OCI-LY7 (cell line): Measurements from ENCODE around the gene SETDB2. TPM values are rescaled to one million over a fixed set of nuclear protein-coding genes. Genes with fewer than 3 reads are reported as not detected.

Experiments
- BruUV-seq: library from RNA; stranded (reverse); fragments of 400-500 nt; replicated peaks from 2 replicates; lab custom pipeline; 2021; lab: Mats Ljungman, UMichigan
- CTCF ChIA-PET: fragments of 300-600 bp; sonication (Branson Sonifier 250); formaldehyde crosslinking; loops from one replicate; lab custom pipeline; 2022; ENCODE audit warnings: antibody characterized with exemption; ENCODE audit not compliant: unreplicated experiment; lab: Charles Lee
- POLR2A ChIA-PET: fragments of 300-600 bp; sonication (Branson Sonifier 250); formaldehyde crosslinking; loops from one replicate; lab custom pipeline; 2022; ENCODE audit warnings: antibody characterized with exemption; lab: Charles Lee
- DNase-seq: peaks from one replicate; pipeline ENCODE4 v3.0.0-alpha.2; 2015; ENCODE audit warnings: low spot score
- H2AFZ ChIP-seq: fragments of 200-600 bp; sonication (generic), shearing (Covaris generic); 2 replicates; pipeline ENCODE4 v1.6.1; 2014; ENCODE audit warnings: mild to moderate bottlenecking, antibody characterized with exemption, low read length, moderate library complexity
- H3K27ac ChIP-seq: fragments of 200-600 bp; sonication (generic); 2 replicates; pipeline ENCODE4 v1.5.1; 2014; ENCODE audit warnings: mixed run types, low read depth, mild to moderate bottlenecking, moderate library complexity, low read length, inconsistent platforms; ENCODE audit not compliant: poor library complexity, severe bottlenecking
- H3K36me3 ChIP-seq: fragments of 200-600 bp; sonication (generic); 2 replicates; pipeline ENCODE4 v1.6.1; 2014; ENCODE audit warnings: mild to moderate bottlenecking, antibody characterized with exemption, low read length, moderate library complexity, mixed read lengths; ENCODE audit not compliant: insufficient read depth
- H3K4me1 ChIP-seq: fragments of 200-600 bp; sonication (generic); 2 replicates; pipeline ENCODE4 v1.5.1; 2014; ENCODE audit warnings: mild to moderate bottlenecking, low read length; ENCODE audit not compliant: insufficient read depth, poor library complexity, severe bottlenecking
- H3K4me2 ChIP-seq: fragments of 200-600 bp; sonication (generic); 2 replicates; pipeline ENCODE4 v1.6.1; 2014; ENCODE audit warnings: mild to moderate bottlenecking, low read length
- H3K4me3 ChIP-seq: fragments of 200-600 bp; sonication (generic); 2 replicates; pipeline ENCODE4 v1.5.1; 2014; ENCODE audit warnings: mild to moderate bottlenecking, low read depth, low read length; ENCODE audit not compliant: poor library complexity, severe bottlenecking
- H3K79me2 ChIP-seq: fragments of 200-600 bp; sonication (generic); 2 replicates; pipeline ENCODE4 v1.6.1; 2016; ENCODE audit warnings: low read depth, mild to moderate bottlenecking, low read length, moderate library complexity, mixed read lengths; ENCODE audit not compliant: insufficient read depth
- H3K9me2 ChIP-seq: fragments of 200-600 bp; sonication (generic); 2 replicates; pipeline ENCODE4 v1.6.1; 2016; ENCODE audit warnings: mild to moderate bottlenecking, low read length, mixed read lengths; ENCODE audit not compliant: insufficient read depth
- H3K9me3 ChIP-seq: fragments of 200-600 bp; sonication (generic); 2 replicates; pipeline ENCODE4 v1.6.1; 2014; ENCODE audit warnings: mild to moderate bottlenecking, mixed run types, low read length, mixed read lengths
- H4K20me1 ChIP-seq: fragments of 200-600 bp; sonication (generic); 2 replicates; pipeline ENCODE4 v1.6.1; 2014; ENCODE audit warnings: mild to moderate bottlenecking, antibody characterized with exemption, low read length, moderate library complexity, mixed read lengths; ENCODE audit not compliant: insufficient read depth
- EZH2phosphoT487 ChIP-seq: fragments of 200-600 bp; sonication (generic); IDR thresholded peaks from 2 replicates; pipeline ENCODE4 v1.6.1; 2018; ENCODE audit warnings: low read depth, borderline replicate concordance, mild to moderate bottlenecking, mixed run types, antibody characterized with exemption, low read length, moderate library complexity, mixed read lengths
- intact Hi-C: fragments of 100-400 bp; cut with micrococcal nuclease; formaldehyde crosslinking; loops from one replicate; pipeline ENCODE4 v1.10.0; 2022; ENCODE audit not compliant: unreplicated experiment
- total RNA-seq, 2 experiments: library from RNA; depleted of rRNA in 1 of 2; stranded (reverse); fragments of >200 nt in 1 of 2; shearing (Covaris generic) in 1 of 2; gene quantifications; 2 replicates each; pipeline ENCODE4 v1.2.3, GENCODE V29; 2014 to 2022
- TF ChIP-seq, protein P1 (sequence below): fragments of 200-600 bp; sonication (generic); conservative IDR thresholded peaks from 2 replicates; pipeline ENCODE4 v1.5.1; 2014; ENCODE audit warnings: mild to moderate bottlenecking, antibody characterized with exemption, low read length, moderate library complexity, mixed read lengths

SETDB2 gene
- total RNA-seq, 2 experiments from 2014 or later = 22.0 to 41.3 TPM

DNA sequence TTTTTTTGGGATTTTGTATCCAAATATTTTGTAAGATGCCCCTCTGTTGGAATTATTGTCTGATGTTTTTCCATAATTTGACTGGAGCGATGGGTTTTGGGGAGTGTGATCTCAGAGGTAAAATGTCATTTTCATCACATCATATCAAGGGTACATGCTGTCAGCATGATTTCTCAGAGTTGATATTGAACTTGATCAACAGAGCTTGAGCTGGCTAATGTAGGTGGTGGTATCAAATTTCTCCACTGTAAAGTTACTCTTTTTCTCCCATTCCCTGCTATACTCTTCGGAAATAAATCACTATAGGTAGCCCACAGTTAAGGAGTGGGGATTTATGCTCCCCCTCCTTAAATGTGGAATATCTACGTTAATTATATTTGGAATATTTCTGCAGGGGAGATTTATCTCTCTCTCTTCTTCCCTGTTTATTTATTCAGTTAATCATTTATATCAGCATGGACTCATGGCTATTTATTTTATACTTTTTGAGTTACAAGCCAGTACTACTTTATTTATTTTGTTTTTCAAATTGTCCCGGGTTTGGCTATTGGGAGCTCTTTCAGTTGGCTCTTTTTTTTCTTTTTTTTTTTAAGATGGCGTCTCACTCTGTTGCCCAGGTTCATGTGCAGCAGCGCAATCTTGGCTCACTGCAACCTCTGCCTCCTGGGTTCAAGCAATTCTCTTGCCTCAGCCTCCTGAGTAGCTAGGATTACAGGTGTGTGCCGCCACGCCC, 8.8 kb downstream of the SETDB2 start:
- Histone ChIP-seq H3K4me3 (no peak overlapping the region), H3K9me2 (no peaks in the 10 kb centered on the region), H3K4me2 (no peak overlapping the region), H2AFZ (no peak overlapping the region), H3K36me3 (peaks cover 58% of the 10 kb centered on the region), H3K4me1 (peaks cover 45% of the 10 kb centered on the region), H3K27ac (no peak overlapping the region), H4K20me1 (no peaks in the 10 kb centered on the region), H3K79me2 (peaks cover 76% of the 10 kb centered on the region), H3K9me3 (no peaks in the 10 kb centered on the region)
- intact Hi-C loops = no loop called here
- ChIA-PET CTCF (no interaction called here), POLR2A (interaction anchor here (0.6 to 0.8 kb wide), 3 partner anchors 8 to 44 kb away, joined by 3 to 4 read pairs (median 4); no protein-coding TSS in a partner anchor)
- no peak for DNase-seq
- BruUV-seq = no TSS peak
- no peak for TF ChIP-seq EZH2phosphoT487
- TF ChIP-seq, protein P1, sequence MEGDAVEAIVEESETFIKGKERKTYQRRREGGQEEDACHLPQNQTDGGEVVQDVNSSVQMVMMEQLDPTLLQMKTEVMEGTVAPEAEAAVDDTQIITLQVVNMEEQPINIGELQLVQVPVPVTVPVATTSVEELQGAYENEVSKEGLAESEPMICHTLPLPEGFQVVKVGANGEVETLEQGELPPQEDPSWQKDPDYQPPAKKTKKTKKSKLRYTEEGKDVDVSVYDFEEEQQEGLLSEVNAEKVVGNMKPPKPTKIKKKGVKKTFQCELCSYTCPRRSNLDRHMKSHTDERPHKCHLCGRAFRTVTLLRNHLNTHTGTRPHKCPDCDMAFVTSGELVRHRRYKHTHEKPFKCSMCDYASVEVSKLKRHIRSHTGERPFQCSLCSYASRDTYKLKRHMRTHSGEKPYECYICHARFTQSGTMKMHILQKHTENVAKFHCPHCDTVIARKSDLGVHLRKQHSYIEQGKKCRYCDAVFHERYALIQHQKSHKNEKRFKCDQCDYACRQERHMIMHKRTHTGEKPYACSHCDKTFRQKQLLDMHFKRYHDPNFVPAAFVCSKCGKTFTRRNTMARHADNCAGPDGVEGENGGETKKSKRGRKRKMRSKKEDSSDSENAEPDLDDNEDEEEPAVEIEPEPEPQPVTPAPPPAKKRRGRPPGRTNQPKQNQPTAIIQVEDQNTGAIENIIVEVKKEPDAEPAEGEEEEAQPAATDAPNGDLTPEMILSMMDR = no peak

DNA sequence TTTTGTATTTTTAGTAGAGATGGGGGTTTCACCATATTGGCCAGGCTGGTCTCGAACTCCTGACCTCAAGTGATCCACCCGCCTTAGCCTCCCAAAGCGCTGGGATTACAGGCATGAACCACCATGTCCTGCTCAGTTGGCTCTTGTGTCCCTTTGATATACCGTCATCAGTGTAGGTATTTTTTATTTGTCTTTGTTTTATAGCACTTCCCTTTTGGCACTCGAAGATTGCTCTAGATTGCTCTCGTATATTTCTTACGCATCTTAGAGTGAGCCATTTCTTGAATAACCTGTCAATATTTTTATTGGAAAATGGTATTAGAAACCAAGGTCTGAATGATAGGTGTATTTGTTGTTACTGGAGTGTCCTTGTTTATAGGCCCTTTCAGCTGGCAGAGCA, 9.4 kb downstream of the SETDB2 start:
- H3K9me3 ChIP-seq = no peaks in the 10 kb centered on the region
- H4K20me1 ChIP-seq = no peaks in the 10 kb centered on the region
- H3K4me1 ChIP-seq = peaks cover 39% of the 10 kb centered on the region
- no peak for TF ChIP-seq EZH2phosphoT487
- TF ChIP-seq, protein P1 = no peak
- no TSS peak for BruUV-seq
- H3K4me2 ChIP-seq = no peak overlapping the region
- no peak overlapping the region for H3K27ac ChIP-seq
- H3K4me3 ChIP-seq = no peak overlapping the region
- peaks cover 71% of the 10 kb centered on the region for H3K79me2 ChIP-seq
- intact Hi-C loops = no loop called here
- ChIA-PET CTCF (no interaction called here), POLR2A (interaction anchor here (0.6 to 0.8 kb wide), 3 partner anchors 8 to 29 kb away, joined by 3 to 4 read pairs (median 3); no protein-coding TSS in a partner anchor)
- H2AFZ ChIP-seq = no peak overlapping the region
- DNase-seq = no peak
- peaks cover 64% of the 10 kb centered on the region for H3K36me3 ChIP-seq
- no peaks in the 10 kb centered on the region for H3K9me2 ChIP-seq

DNA sequence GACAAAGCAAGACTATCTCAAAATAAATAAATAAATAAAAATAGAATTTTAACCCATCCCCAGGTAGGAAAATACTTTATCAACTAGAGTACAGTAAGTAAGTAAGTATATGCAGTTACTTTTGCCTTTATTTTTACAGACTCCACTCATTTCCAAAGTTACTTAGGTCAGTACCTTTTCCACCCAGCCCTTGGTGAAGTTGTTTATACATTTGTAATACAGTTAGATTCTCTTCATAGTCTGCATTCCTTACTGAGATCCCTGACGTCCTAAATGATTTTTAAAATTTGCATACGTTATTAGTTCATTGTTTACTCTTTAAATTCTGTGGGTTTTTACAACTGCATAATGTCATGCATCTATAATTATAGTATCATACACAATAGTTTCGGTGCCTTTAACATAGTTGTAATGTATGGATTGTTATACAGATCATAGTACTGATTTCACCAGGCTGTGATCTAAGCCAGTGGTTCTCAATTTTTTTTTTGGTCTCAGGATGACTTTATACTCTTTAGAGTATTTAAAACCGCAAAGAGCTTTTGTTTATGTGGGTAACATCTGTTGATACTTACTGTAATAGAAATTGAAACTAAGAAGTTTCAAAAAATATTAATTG, 10.4 kb downstream of the SETDB2 start:
- DNase-seq = no peak
- no peak overlapping the region for H3K4me3 ChIP-seq
- H3K79me2 ChIP-seq = peaks cover 60% of the 10 kb centered on the region
- no peak overlapping the region for H2AFZ ChIP-seq
- no peaks in the 10 kb centered on the region for H3K9me2 ChIP-seq
- H4K20me1 ChIP-seq = no peaks in the 10 kb centered on the region
- peaks cover 33% of the 10 kb centered on the region for H3K4me1 ChIP-seq
- ChIA-PET POLR2A (interaction anchor here (0.5 to 1.6 kb wide), 8 partner anchors 9 to 325 kb away, joined by 3 to 11 read pairs (median 3); no protein-coding TSS in a partner anchor), CTCF (no interaction called here)
- TF ChIP-seq, protein P1 = no peak
- no peak for TF ChIP-seq EZH2phosphoT487
- H3K36me3 ChIP-seq = peaks cover 63% of the 10 kb centered on the region
- peak overlapping the region; percentile 42 for H3K27ac ChIP-seq
- H3K9me3 ChIP-seq = no peaks in the 10 kb centered on the region
- peak overlapping the region; percentile 52 for H3K4me2 ChIP-seq
- intact Hi-C loops = no loop called here
- BruUV-seq = no TSS peak
